Measurements from ENCODE around the gene CILP2.
A peak's percentile ranks its signal among the peaks of the same experiment; 100 is the strongest.

Gene CILP2

GRCh38 chr19:19514215-19514657 lies 23.8 kb upstream of the CILP2 start (continued):
- no peak for TF ChIP-seq TSHZ1 (tag by site-specific recombination; IDR thresholded peaks at IDR 0.05; ENCODE audit: borderline replicate concordance)
- no peak for TF ChIP-seq ZNF791 (tag by site-specific recombination; IDR thresholded peaks at IDR 0.05)

- ChIA-PET POLR2A (interaction anchor here (0.7 to 2.4 kb wide), 3 partner anchors 10 to 110 kb away, joined by 3 to 6 read pairs (median 3); partner anchors contain the start of genes GATAD2A and YJEFN3), CTCF (interaction anchor here (0.7 to 0.9 kb wide), 2 partner anchors 17 to 149 kb away, joined by 3 read pairs; no protein-coding TSS in a partner anchor)
- Histone ChIP-seq H3K36me3 (ENCODE audit: control insufficient read depth in 2 of 2, insufficient read depth in 1 of 2, low read length in 2 of 2) (peaks cover 8 to 19% of the 10 kb centered on the region in 2 experiments; a peak in 2 of 3 replicates), H3K9me3 (ENCODE audit: control insufficient read depth, insufficient read depth, low read depth, low read length) (no peaks in the 10 kb centered on the region), H3K4me1 (ENCODE audit: control insufficient read depth, insufficient read depth, low read length) (no peaks in the 10 kb centered on the region), H3K27ac (ENCODE audit: extremely low read depth, low read depth, low read length) (peak within 1 kb of the TSS; percentile 33; the same call in 1 of the 2 replicates), H3K4me3 (ENCODE audit: low read depth, low read length) (peak within 1 kb of the TSS; percentile 83)
- TF ChIP-seq GFI1B (tag by site-specific recombination; IDR thresholded peaks at IDR 0.05) = no peak
- TF ChIP-seq ZNF529 (tag by site-specific recombination; IDR thresholded peaks at IDR 0.05; ENCODE audit: insufficient replicate concordance) = no peak
- TF ChIP-seq GLI4 (tag by site-specific recombination; IDR thresholded peaks at IDR 0.05) = no peak
- no peak for TF ChIP-seq ZNF18 (tag by site-specific recombination; IDR thresholded peaks at IDR 0.05)
- TF ChIP-seq INSM2 (tag by site-specific recombination; IDR thresholded peaks at IDR 0.05) = no peak
- TF ChIP-seq ZNF645 (tag by site-specific recombination; IDR thresholded peaks at IDR 0.05) = no peak
- TF ChIP-seq PRDM6 (tag by site-specific recombination; IDR thresholded peaks at IDR 0.05) = no peak
- TF ChIP-seq ZNF677 (tag by site-specific recombination; IDR thresholded peaks at IDR 0.05) = no peak
- no peak for TF ChIP-seq ZNF23 (tag by site-specific recombination; IDR thresholded peaks at IDR 0.05; ENCODE audit: borderline replicate concordance)
- TF ChIP-seq ZNF624 (tag by site-specific recombination; IDR thresholded peaks at IDR 0.05) = no peak
- no peak for TF ChIP-seq ZNF341 (tag by site-specific recombination; IDR thresholded peaks at IDR 0.05; ENCODE audit: low read depth)
- TF ChIP-seq YY2 (tag by site-specific recombination; IDR thresholded peaks at IDR 0.05) = no peak
- no peak for TF ChIP-seq ZNF621 (tag by site-specific recombination; IDR thresholded peaks at IDR 0.05)
- TF ChIP-seq ZNF76 (tag by site-specific recombination; IDR thresholded peaks at IDR 0.05; ENCODE audit: borderline replicate concordance, low read depth) = no peak
- no peak for TF ChIP-seq SCRT2 (tag by site-specific recombination; IDR thresholded peaks at IDR 0.05)
- TF ChIP-seq ZNF48 (tag by site-specific recombination; IDR thresholded peaks at IDR 0.05) = no peak
- no peak for TF ChIP-seq ZNF155 (tag by site-specific recombination; IDR thresholded peaks at IDR 0.05)
- TF ChIP-seq HOXA7 (CRISPR knock-in tag; IDR thresholded peaks at IDR 0.05; ENCODE audit: borderline replicate concordance) = no peak
Observed at GRCh38 chr19:19514881-19515641, 23.0 kb upstream of the CILP2 start, which contains the start of gene TSSK6. Gene TSSK6, minus strand, starts transcription at chr19:19515548. Its CDS starts 121 bp downstream, at chr19:19515427.
